H1 (cell line): ENCODE results near the gene FRMD5. TPM values are rescaled to one million over a fixed set of nuclear protein-coding genes. Genes with fewer than 3 reads are reported as not detected.

Experiments used
- BRCA1 ChIP-seq: IDR thresholded peaks from 2 replicates; pipeline ENCODE4 v1.6.1; 2012; ENCODE audit warnings: low read depth, low read length, improper control_type of control experiment
- RXRA ChIP-seq: IDR thresholded peaks from 2 replicates; pipeline ENCODE4 v1.6.1; 2011; ENCODE audit warnings: low read depth, mild to moderate bottlenecking, low read length, moderate library complexity; ENCODE audit not compliant: insufficient read depth
- SIN3A ChIP-seq, 2 experiments: IDR thresholded peaks in 1 of 2; conservative IDR thresholded peaks in 1 of 2; 2 replicates each; pipeline ENCODE4 v1.6.1; 2011 to 2012; ENCODE audit warnings: low read length in 2 of 2, improper control_type of control experiment in 1 of 2, low read depth in 1 of 2, mild to moderate bottlenecking in 1 of 2
- SRF ChIP-seq: IDR thresholded peaks from 2 replicates; pipeline ENCODE4 v1.6.1; 2011; ENCODE audit warnings: mild to moderate bottlenecking, low read depth, low read length, moderate library complexity
- polyA plus RNA-seq, 7 experiments: library from polyadenylated mRNA; depleted of rRNA in 3 of 7; stranded (reverse) in 5 of 7; unstranded in 2 of 7; fragments of >200 nt in 5 of 7; fragments of 200-250 nt in 2 of 7; gene quantifications; 1 replicate in 5 of 7; 2 replicates in 1 of 7; 4 replicates in 1 of 7; pipeline versions ENCODE4 v1.2.1 to v1.2.3, GENCODE V29; 2011 to 2013; ENCODE audit warnings: missing spikeins in 2 of 7, mixed read lengths in 2 of 7
- total RNA-seq: library from RNA; stranded (reverse); fragmentation: NEBNext Ultra II Directional; extraction: Animal tissue kit (Norgen Biotek cat#: 25700); gene quantifications from 2 replicates; pipeline ENCODE4 v1.2.1, GENCODE V29; 2021
- TF ChIP-seq, protein P1 (sequence below): IDR thresholded peaks from 2 replicates; pipeline ENCODE4 v1.6.1; 2011; ENCODE audit warnings: low read depth, mild to moderate bottlenecking, low read length; ENCODE audit not compliant: insufficient read depth

FRMD5 gene
- total and polyA plus RNA-seq, 2 of the 8 experiments (the other 6 are each of a cell fraction or from before 2014, with no cell fraction given), result 10.1 to 12.6 TPM

- TF ChIP-seq BRCA1 (no peak), SIN3A (conservative IDR thresholded peaks at IDR 0.05 in 1 of 2, IDR thresholded peaks at IDR 0.05 in 1 of 2; ENCODE audit: low read depth in 1 of 2, low read length in 2 of 2) (no peak), SRF (no peak; the same call in 1 of the 2 replicates), RXRA (no peak)
- TF ChIP-seq, protein P1, sequence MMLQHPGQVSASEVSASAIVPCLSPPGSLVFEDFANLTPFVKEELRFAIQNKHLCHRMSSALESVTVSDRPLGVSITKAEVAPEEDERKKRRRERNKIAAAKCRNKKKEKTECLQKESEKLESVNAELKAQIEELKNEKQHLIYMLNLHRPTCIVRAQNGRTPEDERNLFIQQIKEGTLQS, result no peak
Observed at GRCh38 chr15:43941555-43941954, 253.5 kb downstream of the FRMD5 start (continued).
